Medulla oblongata (tissue), 1 donor: ENCODE results near the gene FRMD8.
A peak's percentile ranks its signal among the peaks of the same experiment; 100 is the strongest.

Experiments
- DNase-seq: peaks from one replicate; pipeline ENCODE4 v3.0.0-alpha.2; 2015; ENCODE audit errors: extremely low spot score

FRMD8 gene

DNA sequence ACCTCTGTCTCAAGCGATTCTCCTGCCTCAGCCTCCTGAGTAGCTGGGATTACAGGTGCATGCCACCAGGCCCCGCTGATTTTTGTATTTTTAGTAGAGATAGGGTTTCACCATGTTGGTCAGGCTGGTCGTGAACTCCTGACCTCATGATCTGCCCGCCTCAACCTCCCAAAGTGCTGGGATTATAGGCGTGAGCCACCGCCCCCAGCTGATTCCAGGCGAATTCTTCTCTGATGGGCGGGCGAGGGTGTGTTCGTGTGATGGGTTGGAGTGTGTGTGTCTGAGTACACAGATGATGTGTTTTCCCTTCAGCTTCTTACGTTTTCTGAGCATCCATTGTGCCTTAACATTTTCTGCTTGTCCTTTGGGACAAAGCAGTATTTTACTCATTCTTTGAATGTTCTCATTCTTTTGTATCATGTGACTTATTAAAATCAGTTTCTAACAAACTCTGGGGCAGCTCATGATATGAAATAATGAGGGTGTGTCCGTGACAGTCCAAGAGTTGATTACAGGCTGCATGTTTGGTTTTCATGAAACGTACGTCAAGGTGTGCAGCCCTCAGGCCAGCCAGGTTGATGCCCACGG lies 26.7 kb downstream of the FRMD8 start:
- DNase-seq, result peak; percentile 46

DNA sequence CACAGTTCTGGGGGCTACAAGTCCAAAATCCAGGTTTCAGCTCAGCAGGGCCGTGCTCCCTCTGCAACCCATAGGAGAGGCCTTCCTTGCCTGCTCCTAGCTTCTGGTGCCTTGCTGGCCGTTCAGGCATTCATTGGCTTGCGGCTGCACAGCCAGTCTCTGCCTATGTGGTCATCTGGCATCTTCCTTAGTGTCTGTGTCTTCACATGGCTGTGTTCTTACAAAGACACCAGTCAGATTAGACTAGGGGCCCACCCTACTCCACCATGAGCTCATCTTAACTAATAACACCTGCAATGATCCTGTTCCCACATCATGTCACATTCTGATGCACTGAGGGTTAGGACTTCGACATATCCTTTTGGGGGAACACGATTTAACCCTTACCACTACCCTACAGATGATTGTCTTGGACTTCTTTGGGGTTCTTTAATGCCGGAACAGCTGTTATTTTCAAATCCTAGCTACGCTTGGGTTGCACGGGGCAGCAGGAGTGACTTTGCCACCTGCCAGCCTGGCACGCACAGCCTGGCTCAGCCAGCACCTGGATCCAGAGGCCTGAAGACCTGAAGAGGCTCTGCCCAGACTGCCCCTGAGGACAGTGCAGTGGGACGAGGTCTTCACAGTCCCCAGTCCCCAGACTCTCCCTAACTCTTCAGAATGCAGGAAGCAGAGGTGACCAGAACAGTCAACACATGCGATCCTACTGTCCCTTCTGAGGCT lies 28.5 kb downstream of the FRMD8 start:
- DNase-seq, result peak; percentile 27

DNA sequence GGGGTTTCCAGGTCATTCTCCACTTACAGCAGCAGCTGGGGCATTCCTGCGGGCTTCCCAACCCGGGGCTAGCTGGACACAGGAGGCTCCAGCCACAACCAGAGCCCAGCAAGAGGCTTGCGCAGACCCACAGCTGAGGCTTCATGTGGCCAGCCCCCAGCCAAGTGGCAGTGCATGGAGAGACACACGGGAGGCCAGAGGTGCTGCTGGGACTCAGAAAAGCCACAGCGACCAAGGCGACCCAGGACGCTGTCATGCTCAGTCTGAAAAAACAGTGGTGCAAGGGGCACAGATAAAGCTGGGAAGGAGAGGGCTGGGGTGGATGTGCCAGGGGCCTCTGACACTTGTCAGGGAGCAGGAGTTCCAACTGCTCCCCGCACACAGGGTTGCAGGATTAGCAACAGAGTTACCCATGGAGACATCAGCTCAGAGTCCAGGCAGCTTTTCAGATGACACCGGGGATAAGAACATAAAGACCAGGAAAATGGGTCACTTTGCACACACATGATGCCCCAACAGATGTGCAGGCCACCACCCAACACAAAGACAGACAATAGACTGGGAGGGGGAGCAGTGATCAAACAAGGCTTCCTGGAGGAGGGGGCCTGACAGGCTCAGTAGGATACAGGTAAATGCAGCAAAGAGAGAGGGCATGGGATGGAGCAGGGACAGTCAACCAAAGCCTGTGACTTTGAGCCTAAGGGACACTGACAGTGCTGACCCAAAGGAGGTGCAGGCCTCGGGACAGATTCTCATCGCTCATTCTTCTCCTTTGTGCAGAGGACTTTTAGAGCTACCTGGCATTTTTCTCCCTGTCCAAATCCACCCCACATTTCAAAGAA lies 29.3 kb downstream of the FRMD8 start:
- DNase-seq, result no peak

DNA sequence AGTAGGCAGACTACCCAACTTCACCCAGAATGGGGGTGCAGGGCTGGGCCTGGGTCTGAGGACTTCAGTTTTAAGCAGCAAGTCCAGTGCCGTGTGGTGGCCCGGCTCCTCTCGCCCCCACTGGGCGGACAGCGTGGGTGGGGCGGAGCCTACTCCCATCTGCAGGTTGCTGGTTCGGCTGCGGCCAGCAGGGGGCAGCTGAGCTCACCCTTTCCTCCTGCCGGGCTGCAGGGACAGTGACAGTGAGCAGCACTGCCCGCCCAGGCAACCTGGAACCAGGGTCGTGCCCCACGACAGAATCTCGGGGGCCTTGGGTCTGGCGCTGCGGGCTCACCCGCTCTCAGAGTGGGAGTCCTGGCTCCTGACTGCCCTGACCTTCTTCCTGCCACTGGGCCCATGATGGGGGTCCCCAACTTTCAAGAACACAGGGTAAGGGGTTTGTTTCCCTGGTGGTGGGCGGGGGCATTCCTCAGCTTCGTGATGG lies 29.9 kb downstream of the FRMD8 start:
- peak; percentile 94 for DNase-seq

DNA sequence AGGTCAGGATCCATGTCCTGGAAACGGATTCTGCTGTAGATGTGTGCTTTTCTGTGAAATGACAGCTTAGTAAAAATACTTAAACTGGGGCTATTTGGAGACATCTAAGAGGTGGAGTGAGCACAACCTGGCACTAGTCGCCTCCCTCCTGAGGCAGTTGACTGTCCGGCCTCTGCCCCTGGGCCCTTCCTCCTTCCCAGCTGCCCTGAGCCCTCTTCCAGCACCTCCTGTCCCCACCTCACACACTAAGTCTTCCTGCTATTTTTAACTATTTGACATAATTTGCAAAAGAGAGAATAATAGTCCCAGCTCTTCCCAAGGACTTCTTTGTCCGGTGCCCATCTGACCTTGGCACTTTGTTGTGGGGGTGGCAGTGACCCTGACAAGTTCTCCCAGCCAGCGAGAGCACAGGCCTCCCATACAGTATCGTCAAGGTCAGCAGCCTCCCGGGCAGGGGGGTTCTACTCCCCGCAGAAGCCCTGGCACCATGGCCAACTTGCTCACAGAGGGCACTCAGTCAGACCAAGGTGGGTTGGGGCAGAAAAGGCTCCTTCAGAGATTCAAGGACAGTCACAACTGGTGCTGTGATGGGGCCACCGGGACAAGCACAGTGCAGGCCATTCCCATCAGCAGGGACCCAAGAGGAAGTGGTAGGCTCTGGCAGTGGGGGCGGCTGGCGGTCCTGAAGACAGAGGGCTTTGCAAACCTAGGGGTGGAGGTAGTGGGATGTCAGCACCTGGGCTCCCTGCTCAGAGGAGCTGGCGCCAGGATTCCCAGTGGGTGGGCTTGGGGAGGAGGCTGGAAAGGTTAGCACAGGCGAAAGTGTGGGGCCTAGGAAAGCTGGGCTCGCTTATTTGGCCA lies 30.6 kb downstream of the FRMD8 start:
- peak; percentile 41 for DNase-seq

DNA sequence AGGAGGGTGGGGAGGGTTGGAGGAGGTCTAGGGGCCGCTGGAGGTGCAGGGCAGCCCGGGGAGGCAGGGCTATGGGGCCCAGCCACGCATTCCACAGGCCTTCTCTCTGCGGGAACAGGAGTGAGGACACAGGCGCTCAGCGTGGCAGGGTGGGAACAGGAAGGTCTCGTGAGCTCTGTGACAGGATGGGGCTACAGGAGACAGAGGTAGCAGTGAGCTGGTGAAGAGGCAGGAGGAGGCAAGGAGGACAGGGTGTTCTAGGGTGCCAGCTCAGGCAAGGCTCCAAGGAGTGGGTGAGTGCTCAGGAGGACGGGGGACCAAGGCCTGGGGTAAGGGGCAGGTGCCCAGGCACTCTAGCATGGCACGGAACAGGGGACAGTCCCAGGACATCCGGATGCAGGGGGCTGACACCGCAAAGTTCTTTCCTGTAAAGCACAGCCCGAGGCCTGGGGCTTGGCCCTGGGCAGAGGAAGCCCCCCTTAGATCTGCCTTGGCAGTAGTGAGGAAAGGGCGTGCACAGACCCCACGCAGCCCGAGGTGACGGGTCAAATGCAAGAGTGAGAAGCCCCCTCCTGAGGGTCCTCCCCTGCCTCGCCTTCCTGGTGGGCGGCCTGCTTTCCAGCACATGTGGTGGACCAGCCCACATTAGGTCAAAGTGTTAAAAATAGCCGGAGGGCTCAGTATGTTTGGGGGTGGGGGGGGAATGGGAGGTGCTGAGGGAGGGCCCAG lies 31.4 kb downstream of the FRMD8 start:
- DNase-seq, result peak; percentile 31

DNA sequence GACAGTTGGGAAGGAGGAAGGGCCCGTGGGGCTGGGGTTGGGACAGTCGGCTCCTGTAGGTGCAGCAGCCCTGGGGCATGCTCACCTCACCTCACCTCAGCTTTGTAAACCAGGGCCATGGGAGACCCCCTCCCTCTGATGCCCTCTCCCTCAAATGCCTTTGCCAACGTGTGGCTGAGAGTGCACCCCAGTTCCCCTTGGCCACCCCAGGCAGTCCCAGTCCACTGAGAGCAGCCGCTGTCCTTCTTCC lies 31.9 kb downstream of the FRMD8 start:
- no peak for DNase-seq

DNA sequence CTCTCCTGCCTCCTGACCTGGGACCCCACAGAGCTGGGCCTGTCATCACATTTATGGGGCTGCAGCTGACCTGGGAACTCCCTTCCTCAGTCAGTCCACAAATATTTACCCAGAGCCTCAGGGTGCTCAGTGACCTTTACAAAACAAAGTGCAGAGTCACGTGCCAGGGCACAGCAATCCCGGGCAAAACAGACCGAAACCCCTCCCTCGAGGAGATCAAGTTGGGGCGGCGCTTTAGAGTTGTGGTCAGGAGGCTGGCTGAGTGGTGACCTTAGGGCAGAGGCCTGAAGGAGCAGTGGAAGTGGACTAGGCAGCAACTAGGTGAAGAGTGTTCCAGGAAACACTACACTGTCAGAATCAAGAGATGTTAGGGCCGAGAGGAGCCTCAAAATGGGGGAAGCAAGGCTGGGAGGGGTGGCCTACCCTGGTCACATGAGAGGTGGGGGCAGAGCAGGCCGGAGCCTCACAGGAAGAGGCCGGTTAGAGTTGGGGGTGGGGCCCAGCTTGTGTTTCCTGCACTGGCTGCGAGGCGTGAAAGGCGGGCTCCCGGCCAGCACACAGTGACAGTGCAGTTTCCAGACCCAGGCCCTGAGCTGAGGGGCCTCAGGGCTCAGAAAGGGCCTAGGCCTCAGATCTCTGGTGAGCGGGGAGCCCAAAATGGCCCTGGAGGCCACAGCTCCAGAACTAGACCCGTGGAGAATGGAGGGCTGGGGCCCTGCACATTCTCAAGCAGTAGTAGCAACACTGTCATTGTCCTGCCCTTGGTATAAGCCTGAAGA lies 32.4 kb downstream of the FRMD8 start:
- DNase-seq, result peak; percentile 96

DNA sequence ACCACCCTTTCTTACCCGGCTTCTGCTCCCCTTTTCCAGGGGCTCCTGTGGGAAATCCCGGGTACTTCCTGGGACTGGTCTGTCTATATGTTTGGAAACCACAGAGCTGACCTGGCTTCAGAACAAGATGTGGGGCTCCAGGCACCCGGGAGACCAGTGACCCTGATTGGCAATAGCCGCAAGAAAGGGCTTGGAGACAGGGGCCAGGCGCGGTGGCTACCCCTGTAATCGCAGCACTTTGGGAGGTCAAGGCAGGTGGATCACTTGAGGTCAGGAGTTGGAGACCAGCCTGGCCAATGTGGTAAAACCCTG lies 33.0 kb downstream of the FRMD8 start:
- DNase-seq, result no peak

DNA sequence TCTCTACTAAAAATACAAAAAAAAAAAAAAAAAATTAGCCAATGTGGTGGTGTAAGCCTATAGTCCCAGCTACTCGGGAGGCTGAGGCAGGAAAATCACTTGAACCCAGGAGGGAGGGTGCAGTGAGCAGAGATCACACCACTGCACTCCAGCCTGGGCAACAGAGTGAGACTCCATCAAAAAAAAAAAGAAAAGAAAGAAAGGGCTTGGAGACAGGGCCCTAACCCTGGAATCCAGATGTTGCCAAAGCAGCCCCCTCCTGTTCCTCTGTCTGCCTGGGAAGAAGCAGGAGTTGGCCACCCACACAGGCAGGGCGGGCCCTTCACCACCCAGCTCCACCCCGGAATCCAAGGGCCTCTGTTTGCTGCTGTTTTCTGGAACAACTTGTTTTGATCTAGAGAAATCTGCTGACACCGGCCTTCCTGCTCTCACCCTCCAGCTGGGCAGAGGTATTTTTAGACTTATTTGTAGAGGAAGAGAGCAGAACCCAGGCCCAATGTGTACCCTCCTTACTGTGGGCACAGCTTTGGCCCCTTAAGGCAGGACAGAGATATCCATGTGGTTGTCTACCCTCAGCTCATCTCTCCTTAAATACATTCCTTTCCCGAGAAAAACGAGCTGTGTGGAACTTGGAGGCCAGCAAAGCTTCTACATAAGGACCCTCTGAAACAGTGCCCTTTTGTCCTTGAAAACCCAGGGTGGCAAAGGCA lies 33.5 kb downstream of the FRMD8 start:
- peak; percentile 95 for DNase-seq

DNA sequence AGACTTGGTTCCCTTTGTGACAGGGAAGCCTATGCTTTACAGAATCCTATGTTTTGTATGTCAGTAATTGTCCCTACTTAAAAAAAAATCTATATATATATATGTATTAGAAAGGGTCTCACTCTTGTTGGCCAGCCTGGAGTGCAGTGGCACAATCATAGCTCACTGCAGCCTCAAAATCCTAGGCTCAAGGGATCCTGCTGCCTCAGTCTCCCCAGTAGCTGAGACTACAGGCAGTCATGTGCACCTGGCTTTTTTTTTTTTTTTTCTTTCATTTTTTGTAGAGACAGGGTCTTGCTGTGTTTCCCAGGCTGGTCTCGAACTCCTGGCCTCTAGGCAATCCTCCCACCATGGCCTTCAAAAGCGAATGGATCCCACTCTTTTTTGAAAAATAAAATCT lies 34.1 kb downstream of the FRMD8 start:
- DNase-seq, result no peak

DNA sequence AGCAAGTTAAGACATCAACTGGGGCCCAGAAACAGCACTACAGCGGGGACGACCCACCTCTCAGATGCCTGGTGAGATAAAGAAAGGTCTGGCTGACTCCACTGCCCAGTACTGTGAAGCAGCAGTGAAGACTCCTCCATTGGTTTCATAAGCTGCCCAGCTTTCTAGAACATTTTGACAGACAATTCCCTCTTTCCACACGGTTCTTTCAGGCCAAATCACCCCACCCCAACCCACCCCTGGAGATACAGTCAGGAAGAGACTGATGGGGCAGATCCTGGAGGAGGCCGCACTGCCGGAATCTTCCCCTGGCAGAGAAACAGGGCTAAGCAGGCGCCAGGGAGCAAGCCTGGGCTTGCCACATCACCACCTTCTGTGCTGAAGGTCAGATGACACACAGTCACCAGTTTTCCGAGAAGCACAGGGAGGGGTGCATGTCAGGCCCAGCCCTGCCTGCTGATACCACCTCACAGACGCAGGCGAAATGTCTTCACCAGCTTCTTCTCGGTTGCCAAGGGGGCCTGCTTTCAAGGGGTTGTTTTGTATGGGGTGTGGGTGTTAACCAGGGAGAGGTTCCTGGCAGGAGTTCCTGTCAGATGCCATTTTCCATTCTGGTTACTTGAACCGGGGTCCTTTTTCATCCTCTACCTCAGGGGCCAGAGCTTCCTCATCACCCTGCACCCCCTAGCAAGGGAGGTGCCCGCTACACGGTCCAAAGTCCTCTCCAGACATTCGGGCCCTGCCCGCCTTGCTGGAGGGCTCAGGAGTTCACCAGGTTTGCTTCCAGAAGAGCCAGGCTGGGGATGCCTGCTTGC lies 34.7 kb downstream of the FRMD8 start:
- peak; percentile 97 for DNase-seq

DNA sequence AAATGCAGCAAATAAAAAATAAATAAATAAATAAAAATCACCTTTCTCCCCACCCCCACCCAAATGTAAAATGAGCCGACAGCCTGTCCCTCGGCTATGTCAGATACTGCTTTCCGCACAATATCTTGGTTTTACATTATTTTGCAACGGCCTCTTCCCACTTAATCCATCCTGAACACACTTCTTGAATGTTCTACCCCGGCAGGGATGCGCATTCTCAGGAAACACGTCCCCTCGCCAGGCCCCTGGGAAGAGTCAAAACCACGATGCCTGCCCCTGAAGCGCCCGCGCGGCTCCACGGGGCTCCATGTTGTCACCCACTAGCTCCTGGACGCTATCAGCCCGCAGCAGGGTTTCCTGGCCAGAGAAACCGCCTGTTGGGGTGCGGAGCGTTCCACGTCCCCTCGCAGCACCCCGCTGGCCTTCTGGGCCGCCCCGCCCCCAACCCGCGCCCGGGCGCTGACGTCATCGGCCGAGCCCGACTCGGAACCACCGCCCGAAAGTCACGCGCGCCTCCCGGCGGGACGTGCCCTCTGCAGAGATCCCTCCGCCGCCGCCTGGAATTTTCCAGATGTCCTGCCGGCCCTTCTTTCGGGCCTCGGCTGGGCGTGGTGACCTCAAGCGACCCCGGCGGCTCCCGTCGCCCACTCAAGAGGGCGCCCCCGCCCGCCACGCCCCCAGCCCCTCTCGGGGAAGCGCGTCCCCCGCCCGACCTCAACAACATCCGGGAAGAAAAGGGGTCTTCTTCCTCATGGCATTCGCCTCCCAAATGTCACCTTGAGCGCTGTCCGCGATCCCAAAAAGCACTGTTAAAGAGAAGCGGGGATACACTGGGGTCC lies 35.6 kb downstream of the FRMD8 start:
- DNase-seq, result peak; percentile 96

DNA sequence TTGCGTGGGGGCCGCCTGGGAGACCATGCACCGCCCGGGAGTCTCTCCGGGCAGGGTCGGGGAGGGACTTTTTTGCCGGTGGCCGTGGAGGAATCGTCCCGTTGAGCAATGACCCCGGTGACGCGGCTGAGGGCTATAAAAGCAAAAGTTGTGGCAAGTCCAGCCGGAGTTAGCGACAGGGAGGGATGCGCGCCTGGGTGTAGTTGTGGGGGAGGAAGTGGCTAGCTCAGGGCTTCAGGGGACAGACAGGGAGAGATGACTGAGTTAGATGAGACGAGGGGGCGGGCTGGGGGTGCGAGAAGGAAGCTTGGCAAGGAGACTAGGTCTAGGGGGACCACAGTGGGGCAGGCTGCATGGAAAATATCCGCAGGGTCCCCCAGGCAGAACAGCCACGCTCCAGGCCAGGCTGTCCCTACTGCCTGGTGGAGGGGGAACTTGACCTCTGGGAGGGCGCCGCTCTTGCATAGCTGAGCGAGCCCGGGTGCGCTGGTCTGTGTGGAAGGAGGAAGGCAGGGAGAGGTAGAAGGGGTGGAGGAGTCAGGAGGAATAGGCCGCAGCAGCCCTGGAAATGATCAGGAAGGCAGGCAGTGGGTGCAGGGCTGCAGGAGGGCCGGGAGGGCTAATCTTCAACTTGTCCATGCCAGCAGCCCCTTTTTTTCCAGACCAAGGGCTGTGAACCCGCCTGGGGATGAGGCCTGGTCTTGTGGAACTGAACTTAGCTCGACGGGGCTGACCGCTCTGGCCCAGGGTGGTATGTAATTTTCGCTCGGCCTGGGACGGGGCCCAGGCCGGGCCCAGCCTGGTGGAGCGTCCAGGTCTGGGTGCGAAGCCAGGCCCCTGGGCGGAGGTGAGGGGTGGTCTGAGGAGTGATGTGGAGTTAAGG lies 36.4 kb downstream of the FRMD8 start, which contains the start of gene NEAT1:
TSS of gene NEAT1 (plus strand) at position 166 of the 883 bp plus-strand sequence.
- peak; percentile 98 for DNase-seq

DNA sequence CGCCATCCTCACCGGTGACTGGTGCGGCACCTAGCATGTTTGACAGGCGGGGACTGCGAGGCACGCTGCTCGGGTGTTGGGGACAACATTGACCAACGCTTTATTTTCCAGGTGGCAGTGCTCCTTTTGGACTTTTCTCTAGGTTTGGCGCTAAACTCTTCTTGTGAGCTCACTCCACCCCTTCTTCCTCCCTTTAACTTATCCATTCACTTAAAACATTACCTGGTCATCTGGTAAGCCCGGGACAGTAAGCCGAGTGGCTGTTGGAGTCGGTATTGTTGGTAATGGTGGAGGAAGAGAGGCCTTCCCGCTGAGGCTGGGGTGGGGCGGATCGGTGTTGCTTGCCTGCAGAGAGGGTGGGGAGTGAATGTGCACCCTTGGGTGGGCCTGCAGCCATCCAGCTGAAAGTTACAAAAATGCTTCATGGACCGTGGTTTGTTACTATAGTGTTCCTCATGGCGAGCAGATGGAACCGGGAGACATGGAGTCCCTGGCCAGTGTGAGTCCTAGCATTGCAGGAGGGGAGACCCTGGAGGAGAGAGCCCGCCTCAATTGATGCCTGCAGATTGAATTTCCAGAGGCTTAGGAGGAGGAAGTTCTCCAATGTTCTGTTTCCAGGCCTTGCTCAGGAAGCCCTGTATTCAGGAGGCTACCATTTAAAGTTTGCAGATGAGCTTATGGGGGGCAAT lies 37.2 kb downstream of the FRMD8 start:
- peak; percentile 51 for DNase-seq
